Sigmoid colon (tissue), 4 donors: ENCODE results near the gene C2CD4C.

ENCODE experiments used
- EP300 ChIP-seq, 4 donors: sonication (generic); formaldehyde crosslinking; IDR thresholded peaks; one replicate each; pipeline ENCODE4 v1.6.1; 2017; ENCODE audit warnings: antibody characterized with exemption in 4 of 4
- POLR2A ChIP-seq, 2 donors: fragments of 450-650 bp; IDR thresholded peaks; one replicate each; pipeline ENCODE4 v1.6.1; 2016; ENCODE audit warnings: antibody characterized with exemption in 2 of 2, mild to moderate bottlenecking in 2 of 2, moderate library complexity in 2 of 2
- POLR2AphosphoS5 ChIP-seq, 4 donors: sonication (generic); formaldehyde crosslinking; IDR thresholded peaks; one replicate each; pipeline ENCODE4 v1.6.1; 2017; ENCODE audit warnings: antibody characterized with exemption in 4 of 4
- TF ChIP-seq, protein P1 (sequence below), 4 experiments: fragments of 450-650 bp in 3 of 4; fragments of 200-600 bp in 1 of 4; IDR thresholded peaks; one replicate each; pipeline ENCODE4 v1.5.1; 2016 to 2019; ENCODE audit warnings: antibody characterized with exemption in 4 of 4, mild to moderate bottlenecking in 3 of 4, moderate library complexity in 2 of 4

GRCh38 chr19:418761-419671 is 10.1 kb upstream of the C2CD4C start:
- TF ChIP-seq POLR2A (IDR thresholded peaks at IDR 0.05), result no peak
- TF ChIP-seq, protein P1, sequence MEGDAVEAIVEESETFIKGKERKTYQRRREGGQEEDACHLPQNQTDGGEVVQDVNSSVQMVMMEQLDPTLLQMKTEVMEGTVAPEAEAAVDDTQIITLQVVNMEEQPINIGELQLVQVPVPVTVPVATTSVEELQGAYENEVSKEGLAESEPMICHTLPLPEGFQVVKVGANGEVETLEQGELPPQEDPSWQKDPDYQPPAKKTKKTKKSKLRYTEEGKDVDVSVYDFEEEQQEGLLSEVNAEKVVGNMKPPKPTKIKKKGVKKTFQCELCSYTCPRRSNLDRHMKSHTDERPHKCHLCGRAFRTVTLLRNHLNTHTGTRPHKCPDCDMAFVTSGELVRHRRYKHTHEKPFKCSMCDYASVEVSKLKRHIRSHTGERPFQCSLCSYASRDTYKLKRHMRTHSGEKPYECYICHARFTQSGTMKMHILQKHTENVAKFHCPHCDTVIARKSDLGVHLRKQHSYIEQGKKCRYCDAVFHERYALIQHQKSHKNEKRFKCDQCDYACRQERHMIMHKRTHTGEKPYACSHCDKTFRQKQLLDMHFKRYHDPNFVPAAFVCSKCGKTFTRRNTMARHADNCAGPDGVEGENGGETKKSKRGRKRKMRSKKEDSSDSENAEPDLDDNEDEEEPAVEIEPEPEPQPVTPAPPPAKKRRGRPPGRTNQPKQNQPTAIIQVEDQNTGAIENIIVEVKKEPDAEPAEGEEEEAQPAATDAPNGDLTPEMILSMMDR (IDR thresholded peaks at IDR 0.05), result no peak
- TF ChIP-seq POLR2AphosphoS5 (IDR thresholded peaks at IDR 0.05), result no peak
- TF ChIP-seq EP300 (IDR thresholded peaks at IDR 0.05), result no peak
